ENCODE measurements around the gene MPHOSPH6.
A peak's percentile ranks its signal among the peaks of the same experiment; 100 is the strongest.
"Not testable (repeated sequence)": the region's sequence is repeated elsewhere in the genome, so short reads cannot be mapped to it uniquely, and the experiment has no call there.

MPHOSPH6 gene

DNA sequence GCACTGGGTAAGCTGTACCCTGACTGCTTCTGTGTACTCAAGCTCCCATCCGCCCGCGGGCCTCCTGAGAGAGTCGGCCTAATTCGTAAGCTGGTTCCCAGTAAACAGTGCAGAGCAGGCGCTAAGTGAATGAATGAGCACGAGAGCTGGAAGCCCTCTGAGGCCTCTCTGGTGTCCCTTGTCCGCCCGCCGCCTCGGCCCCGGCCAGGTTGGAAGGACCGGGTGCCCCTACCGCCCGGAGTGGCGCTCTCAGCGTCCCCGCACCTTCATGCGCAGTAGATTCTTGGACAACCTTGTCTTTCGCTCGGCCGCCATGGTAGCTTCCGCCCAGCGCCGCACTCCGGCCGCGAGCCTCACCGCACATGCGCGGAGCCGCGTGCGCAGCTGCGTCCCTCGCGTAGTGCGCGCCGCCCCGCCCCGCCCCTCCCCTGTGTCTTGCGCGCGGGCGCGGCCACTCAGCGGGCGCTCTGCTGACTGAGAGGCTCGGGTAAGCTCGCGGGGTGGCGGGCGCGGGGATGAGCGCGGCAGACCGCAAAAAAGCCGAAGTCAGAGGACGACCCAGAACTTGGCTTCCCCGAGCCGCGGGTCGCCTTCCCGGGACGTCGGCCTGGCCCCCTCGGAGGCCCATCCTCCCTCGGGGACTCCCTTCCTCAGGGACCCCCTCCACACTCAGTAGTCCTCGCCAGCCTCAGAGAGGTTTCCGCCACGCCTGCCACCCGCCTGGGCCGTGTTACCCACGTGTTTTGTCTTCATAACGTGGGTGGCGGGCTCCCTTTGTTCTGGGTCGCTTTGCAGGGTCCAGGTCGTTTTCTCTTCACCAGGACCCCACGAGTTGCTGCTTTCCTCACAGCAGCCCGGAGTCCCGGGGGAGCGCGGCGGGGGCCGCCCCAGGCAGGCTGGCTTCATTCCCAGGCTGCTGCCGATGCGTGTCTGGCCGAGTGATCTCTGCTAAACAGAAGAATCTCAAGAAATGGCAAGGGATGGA, at the start of gene MPHOSPH6:
Gene MPHOSPH6, minus strand, starts transcription at position 364 of the 985 bp plus-strand sequence. Its CDS starts 49 bp downstream, at position 315.
- peak; percentile 90 for DNase-seq

DNA sequence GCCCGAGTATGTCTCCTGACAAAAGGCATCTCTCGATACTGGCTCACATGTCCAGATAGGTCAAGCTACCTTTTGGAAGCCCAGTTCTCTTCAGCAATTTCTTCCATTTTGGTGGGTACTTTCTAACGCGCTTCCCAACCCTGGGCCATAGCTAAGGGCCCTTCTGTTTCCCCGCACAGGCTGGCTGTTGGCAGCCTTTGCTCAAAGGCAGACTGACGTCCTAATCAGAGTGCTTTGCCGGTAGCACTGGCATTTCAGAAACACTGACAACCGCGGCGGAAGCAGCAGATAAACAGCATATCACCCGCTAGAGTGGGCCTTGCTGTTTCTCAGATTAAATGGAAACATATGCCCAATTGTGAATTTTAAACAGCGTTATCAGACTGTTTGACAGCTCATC, 49.3 kb upstream of the MPHOSPH6 start:
- no peak for DNase-seq

GRCh38 chr16:82209314-82209713, 39.3 kb upstream of the MPHOSPH6 start:
- DNase-seq = not testable (repeated sequence)

DNA sequence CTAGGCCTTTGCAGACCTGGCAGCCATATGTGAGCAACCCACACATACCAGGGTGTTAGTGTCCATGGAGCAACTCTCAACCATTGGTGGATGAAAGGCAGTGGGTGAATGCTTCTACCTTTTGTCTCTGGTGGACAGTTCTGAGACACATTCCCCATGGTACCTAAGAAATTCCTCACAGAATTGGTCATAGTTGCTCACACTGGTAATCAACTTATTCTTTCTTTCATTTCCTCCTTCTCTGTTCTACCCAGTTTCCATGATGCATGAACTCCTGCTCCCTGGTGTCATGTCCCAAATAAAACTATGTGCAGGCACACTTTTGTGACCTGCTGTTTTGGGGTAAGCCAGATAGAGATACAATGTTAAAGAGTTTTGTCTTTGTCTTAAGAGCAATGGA, 33.2 kb upstream of the MPHOSPH6 start:
- DNase-seq = no peak

DNA sequence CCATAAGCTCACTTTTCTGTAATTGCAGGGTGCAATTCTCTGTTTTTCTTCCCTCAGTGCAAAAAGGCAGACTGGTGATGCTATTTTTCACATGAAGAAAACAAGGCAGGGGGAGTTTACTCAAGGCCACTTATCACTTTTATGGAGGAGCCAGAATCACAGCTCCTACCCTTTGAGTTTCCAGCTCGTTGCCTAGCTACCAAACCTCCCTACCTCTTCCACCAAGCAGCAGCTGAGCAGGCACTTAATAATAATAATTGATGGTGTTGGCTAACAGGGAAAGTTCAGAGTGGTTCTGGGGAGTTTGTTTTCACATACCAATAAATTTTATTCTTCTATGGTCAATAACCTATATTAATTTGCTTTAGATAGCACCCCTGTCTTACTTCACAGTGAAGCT, 31.9 kb upstream of the MPHOSPH6 start:
- DNase-seq = no peak

DNA sequence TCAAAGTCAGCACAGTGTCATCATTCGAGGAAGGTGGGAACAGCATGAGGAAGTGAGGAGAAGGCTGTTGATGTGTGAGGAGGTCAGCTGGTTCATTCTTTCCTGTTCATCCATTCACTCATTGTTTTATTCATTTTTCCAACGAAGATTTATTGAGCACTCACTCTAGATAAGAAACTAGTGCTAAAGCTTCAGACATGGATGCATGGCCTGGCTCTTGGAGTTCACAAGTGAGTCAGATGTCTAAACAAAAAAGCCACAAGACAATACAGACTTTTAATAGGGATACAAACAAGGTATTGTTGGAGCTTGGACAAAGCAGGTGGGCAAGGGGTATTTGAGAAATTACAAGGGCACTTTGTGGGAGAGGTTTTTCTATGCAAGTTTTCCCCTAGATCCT, 31.3 kb upstream of the MPHOSPH6 start:
- DNase-seq = no peak

GRCh38 chr16:82199209-82199608, 29.2 kb upstream of the MPHOSPH6 start:
- no peak for DNase-seq

GRCh38 chr16:82197540-82198240, 27.7 kb upstream of the MPHOSPH6 start:
- DNase-seq = no peak

- peak in 1 of 2 donors; percentile 5 for DNase-seq
These were observed 26.0 kb upstream of the MPHOSPH6 start for GRCh38 chr16:82195917-82196494.

DNA sequence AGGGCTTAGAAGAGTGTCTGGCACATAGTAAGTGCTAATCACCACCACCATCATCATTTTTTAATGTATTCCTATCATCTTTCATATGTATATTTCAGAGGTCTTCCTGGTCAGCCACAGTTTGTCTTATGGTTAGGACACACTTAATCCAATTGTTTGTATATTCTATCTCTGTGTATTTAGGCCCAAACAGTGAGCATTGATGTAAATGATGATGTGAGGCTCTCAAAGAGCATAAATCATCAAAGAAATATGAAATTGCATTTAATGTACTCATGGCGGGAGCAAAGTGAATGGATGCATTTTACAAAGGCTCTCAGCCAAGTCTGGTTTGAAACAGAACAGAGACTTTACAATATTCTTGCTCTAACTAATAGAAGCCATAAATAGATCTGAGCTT, 24.1 kb upstream of the MPHOSPH6 start:
- DNase-seq = no peak

DNA sequence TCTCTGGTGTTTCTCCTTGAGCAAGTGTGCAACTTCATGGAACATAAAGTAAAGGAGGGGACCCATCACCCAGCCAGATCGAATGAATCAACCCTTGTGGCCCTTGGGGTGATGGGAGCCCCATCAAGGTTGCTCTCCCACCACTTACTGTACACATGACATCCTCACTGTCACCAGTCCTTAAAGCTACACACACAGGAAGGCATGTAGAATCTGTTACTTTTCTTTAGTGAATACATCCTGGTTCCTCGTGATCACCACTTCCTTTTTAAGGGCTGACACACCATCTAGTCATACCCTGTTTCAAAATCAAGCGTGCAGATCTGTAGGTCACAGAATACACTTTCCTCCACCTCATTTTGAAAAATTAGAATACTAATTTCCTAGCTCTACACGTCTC, 22.6 kb upstream of the MPHOSPH6 start:
- DNase-seq = peak; percentile 26 to 44

- no peak for DNase-seq
These were observed 20.4 kb upstream of the MPHOSPH6 start for GRCh38 chr16:82190386-82190785.

DNA sequence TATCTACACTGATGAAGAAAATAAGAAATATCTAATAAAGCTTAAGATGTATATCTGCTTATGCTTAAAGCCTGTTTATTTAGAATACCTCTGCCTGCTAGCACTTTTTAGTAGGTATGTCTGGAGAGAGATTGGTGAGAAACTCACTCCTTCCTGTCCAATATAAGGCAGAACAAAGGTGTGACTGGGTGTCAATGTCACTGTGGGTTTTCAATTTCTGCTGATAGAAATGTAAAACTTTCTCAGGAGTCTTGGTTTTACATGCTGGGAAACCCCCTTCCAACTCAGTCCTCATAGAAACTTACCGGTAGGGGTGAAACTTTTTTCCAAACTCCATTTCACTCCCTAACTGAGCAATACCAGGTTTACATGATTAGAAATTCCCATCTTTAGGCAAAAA, 17.8 kb upstream of the MPHOSPH6 start:
- DNase-seq = no peak

DNA sequence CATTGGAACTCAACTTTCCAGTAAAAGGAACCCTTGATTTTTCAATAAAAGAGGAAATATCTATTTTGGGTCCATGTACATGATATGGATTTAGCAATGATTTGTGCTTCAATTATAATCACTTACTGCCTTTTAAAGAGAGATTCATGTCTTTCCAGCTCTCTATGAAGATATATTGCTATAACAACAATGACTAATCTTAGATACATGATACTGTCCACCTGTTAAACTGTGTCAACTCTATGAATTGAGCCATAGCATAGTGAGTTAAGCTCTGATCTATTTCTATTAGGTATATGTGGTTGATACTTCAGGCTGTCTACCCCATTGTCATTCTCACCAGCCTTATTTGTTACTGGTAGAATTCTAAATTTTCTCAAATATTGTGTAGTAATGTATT, 15.0 kb upstream of the MPHOSPH6 start:
- DNase-seq = no peak

DNA sequence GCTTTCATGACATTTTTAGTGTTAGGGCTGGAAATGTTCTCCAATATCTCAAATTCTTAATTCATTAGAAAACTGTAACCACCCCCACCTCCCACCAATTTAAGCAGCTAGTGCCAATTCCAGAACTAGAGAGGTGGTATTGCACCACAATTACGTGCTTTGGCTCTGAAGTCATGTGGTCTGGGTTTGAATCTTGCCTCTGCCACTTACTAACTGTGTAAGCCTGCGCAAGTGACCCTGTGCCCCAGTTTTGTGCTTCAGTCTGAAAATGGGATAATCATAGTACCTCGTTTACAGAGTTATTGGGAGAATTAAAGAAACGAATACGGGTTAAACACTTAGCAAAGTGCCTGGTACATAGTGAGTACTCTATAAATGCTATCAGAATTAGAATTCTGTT, 14.2 kb upstream of the MPHOSPH6 start:
- no peak for DNase-seq

DNA sequence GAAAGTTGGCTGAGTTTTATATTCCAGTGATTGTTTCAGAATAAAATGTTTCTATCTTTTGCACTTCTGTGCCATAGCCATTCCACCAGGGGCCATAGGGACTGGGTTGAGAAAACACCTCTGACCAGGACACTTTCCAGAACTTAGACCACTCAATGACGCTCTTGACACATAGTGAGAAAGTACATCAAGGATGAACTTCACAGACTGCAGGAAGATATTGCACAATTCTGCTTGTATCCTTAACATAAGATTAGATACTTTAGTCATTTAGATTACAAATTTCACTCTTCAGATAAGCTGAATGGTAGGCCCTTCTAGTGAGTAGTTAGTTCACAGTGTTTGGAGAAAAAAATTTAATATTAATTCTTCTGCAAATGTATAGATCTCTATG, 13.0 kb upstream of the MPHOSPH6 start:
- DNase-seq = no peak

DNA sequence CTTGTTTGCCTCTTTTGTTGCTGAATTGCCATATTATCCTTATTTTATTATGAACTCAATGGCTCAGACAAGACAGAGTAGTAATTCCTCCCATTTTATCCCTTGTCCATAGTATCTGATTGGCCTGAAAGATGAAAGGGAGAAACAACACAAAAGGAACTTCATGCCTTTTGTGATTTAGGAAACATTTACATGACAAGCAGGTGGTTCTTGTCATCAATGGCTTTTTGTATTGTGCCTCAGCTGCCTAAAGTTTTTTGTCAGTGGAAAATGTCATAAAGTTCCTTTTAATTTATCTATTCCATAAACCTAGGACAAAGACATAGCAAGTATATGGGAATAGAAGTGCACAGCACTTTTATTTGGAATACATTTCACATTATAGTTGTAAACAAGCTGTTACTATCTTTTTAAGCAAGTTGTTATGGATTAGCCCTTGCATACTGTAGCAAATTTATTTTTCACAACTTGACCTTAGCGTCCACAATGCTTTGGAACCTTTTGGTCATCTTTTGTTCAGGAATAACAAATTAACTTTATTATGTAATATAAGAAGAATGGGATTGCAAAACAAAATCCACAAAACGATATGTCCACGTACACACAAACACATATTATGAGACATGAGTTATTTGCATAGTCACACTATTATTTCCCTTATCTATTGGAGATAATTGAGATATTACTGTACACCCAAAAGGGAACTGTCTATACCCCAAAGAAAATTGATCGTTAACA, 12.4 kb upstream of the MPHOSPH6 start:
- DNase-seq = no peak

- no peak for DNase-seq
These were observed 11.6 kb upstream of the MPHOSPH6 start for GRCh38 chr16:82181461-82182185.

GRCh38 chr16:82178352-82178751, 8.3 kb upstream of the MPHOSPH6 start:
- no peak for DNase-seq

GRCh38 chr16:82177555-82177954, 7.5 kb upstream of the MPHOSPH6 start:
- no peak for DNase-seq

- no peak for DNase-seq
These were observed 6.2 kb upstream of the MPHOSPH6 start for GRCh38 chr16:82176204-82176603.

- DNase-seq = no peak
These were observed 5.6 kb upstream of the MPHOSPH6 start for GRCh38 chr16:82175627-82176026.
